H1 (cell line): ENCODE data around the gene CACNA2D4. TPM values are rescaled to one million over a fixed set of nuclear protein-coding genes. Genes with fewer than 3 reads are reported as not detected.

Experiments used
- CREB1 ChIP-seq: IDR thresholded peaks from 2 replicates; pipeline ENCODE4 v1.6.1; 2012; ENCODE audit warnings: inconsistent platforms
- JUN ChIP-seq: IDR thresholded peaks from 2 replicates; pipeline ENCODE4 v1.6.1; 2011; ENCODE audit warnings: low read depth, mild to moderate bottlenecking, improper control_type of control experiment, low read length
- NANOG ChIP-seq: IDR thresholded peaks from 2 replicates; pipeline ENCODE4 v1.6.1; 2011; ENCODE audit warnings: low read length, low read depth, mild to moderate bottlenecking, inconsistent platforms; ENCODE audit not compliant: insufficient read depth, poor library complexity, severe bottlenecking
- PHF8 ChIP-seq: fragments of 200-600 bp; sonication (generic); conservative IDR thresholded peaks from 2 replicates; pipeline ENCODE4 v1.7.1; 2012; ENCODE audit warnings: low read depth, mild to moderate bottlenecking, inconsistent platforms, low read length, moderate library complexity
- RFX5 ChIP-seq: IDR thresholded peaks from 2 replicates; pipeline ENCODE4 v1.6.1; 2011; ENCODE audit warnings: low read depth, low read length, improper control_type of control experiment, borderline replicate concordance
- polyA plus RNA-seq, 7 experiments: library from polyadenylated mRNA; depleted of rRNA in 3 of 7; stranded (reverse) in 5 of 7; unstranded in 2 of 7; fragments of >200 nt in 5 of 7; fragments of 200-250 nt in 2 of 7; gene quantifications; 1 replicate in 5 of 7; 2 replicates in 1 of 7; 4 replicates in 1 of 7; pipeline versions ENCODE4 v1.2.1 to v1.2.3, GENCODE V29; 2011 to 2013; ENCODE audit warnings: missing spikeins in 2 of 7, mixed read lengths in 2 of 7
- total RNA-seq: library from RNA; stranded (reverse); fragmentation: NEBNext Ultra II Directional; extraction: Animal tissue kit (Norgen Biotek cat#: 25700); gene quantifications from 2 replicates; pipeline ENCODE4 v1.2.1, GENCODE V29; 2021

Gene CACNA2D4
- total and polyA plus RNA-seq, 2 of the 8 experiments (the other 6 are each of a cell fraction or from before 2014, with no cell fraction given), result 0.44 to 0.88 TPM

- 0 out of 2 replicates have a peak, but pooled peaks have one; percentile 32 for TF ChIP-seq PHF8
- no peak for TF ChIP-seq RFX5
- no peak for TF ChIP-seq JUN
- TF ChIP-seq NANOG, result no peak
- no peak for TF ChIP-seq CREB1
Observed at GRCh38 chr12:1797011-1797901, 121.2 kb downstream of the CACNA2D4 start (continued).
